Loucy (cell line): ENCODE data around the gene UBA5.

Source experiments
- H2AFZ ChIP-seq: fragments of 200-600 bp; sonication (generic); 2 replicates; pipeline ENCODE4 v1.6.0; 2016; ENCODE audit warnings: antibody characterized with exemption, mild to moderate bottlenecking, low read length, moderate library complexity
- H3F3A ChIP-seq: fragments of 200-600 bp; 2 replicates; pipeline ENCODE4 v1.6.0; 2016; ENCODE audit warnings: antibody characterized with exemption, low read depth, mild to moderate bottlenecking
- H3K27me3 ChIP-seq: fragments of 200-600 bp; sonication (generic); 2 replicates; pipeline ENCODE4 v1.6.1; 2014; ENCODE audit warnings: low read length, mild to moderate bottlenecking; ENCODE audit not compliant: insufficient read depth, poor library complexity, severe bottlenecking
- H3K36me3 ChIP-seq: fragments of 200-600 bp; sonication (generic); 2 replicates; pipeline ENCODE4 v1.6.1; 2016; ENCODE audit warnings: low read length; ENCODE audit not compliant: insufficient read depth
- H3K4me1 ChIP-seq: fragments of 200-600 bp; sonication (generic); 2 replicates; pipeline ENCODE4 v1.5.1; 2014; ENCODE audit warnings: low read length, mild to moderate bottlenecking; ENCODE audit not compliant: insufficient read depth, poor library complexity, severe bottlenecking
- H3K4me2 ChIP-seq: fragments of 200-600 bp; sonication (generic); 2 replicates; pipeline ENCODE4 v1.6.0; 2014; ENCODE audit warnings: antibody characterized with exemption, low read length, low read depth, mild to moderate bottlenecking; ENCODE audit not compliant: poor library complexity, severe bottlenecking
- H3K4me3 ChIP-seq: fragments of 200-600 bp; sonication (generic); 2 replicates; pipeline ENCODE4 v1.5.1; 2014; ENCODE audit warnings: low read length, mild to moderate bottlenecking, mixed read lengths; ENCODE audit not compliant: poor library complexity, severe bottlenecking
- H3K79me2 ChIP-seq: fragments of 200-600 bp; sonication (generic); 2 replicates; pipeline ENCODE4 v1.6.1; 2014; ENCODE audit warnings: low read length; ENCODE audit not compliant: insufficient read depth
- H3K9ac ChIP-seq: fragments of 200-600 bp; sonication (generic); 2 replicates; pipeline ENCODE4 v1.6.0; 2014; ENCODE audit warnings: mild to moderate bottlenecking, low read depth, low read length, moderate library complexity; ENCODE audit not compliant: poor library complexity, severe bottlenecking
- H3K9me2 ChIP-seq: fragments of 200-600 bp; sonication (generic); replicated peaks from 2 replicates; pipeline ENCODE4 v1.6.1; 2016; ENCODE audit warnings: low read depth, low read length, mixed read lengths
- H3K9me3 ChIP-seq: fragments of 200-600 bp; sonication (generic); 2 replicates; pipeline ENCODE4 v1.6.1; 2014; ENCODE audit warnings: mild to moderate bottlenecking, antibody characterized with exemption, low read length, low read depth; ENCODE audit not compliant: insufficient read depth
- H4K20me1 ChIP-seq: fragments of 200-600 bp; sonication (generic); 2 replicates; pipeline ENCODE4 v1.6.0; 2014; ENCODE audit warnings: antibody characterized with exemption, low read length, mild to moderate bottlenecking; ENCODE audit not compliant: insufficient read depth, poor library complexity, severe bottlenecking
- CTCF ChIP-seq: fragments of 200-600 bp; sonication (generic); conservative IDR thresholded peaks from 2 replicates; pipeline ENCODE4 v1.5.1; 2014; ENCODE audit warnings: mild to moderate bottlenecking, antibody characterized with exemption, low read length
- EZH2phosphoT487 ChIP-seq: fragments of 200-600 bp; IDR thresholded peaks from 2 replicates; pipeline ENCODE4 v1.6.1; 2018; ENCODE audit warnings: antibody characterized with exemption, mild to moderate bottlenecking, moderate library complexity, borderline replicate concordance

Gene UBA5

GRCh38 chr3:132703733-132704132 lies 43.6 kb downstream of the UBA5 start:
- peaks cover 36% of the 10 kb centered on the region; the same call in 1 of the 2 replicates for H3K36me3 ChIP-seq
- no peak for TF ChIP-seq EZH2phosphoT487
- no peak for TF ChIP-seq CTCF
- H3K4me2 ChIP-seq, result no peak overlapping the region
- no peaks in the 10 kb centered on the region for H3K4me1 ChIP-seq
- no peak overlapping the region for H3K4me3 ChIP-seq
- no peaks in the 10 kb centered on the region for H3K79me2 ChIP-seq
- no peaks in the 10 kb centered on the region for H3K9me3 ChIP-seq
- no peaks in the 10 kb centered on the region for H3K9me2 ChIP-seq
- H2AFZ ChIP-seq, result no peak overlapping the region
- no peak overlapping the region for H3K9ac ChIP-seq
- no peaks in the 10 kb centered on the region for H4K20me1 ChIP-seq
- no peaks in the 10 kb centered on the region for H3K27me3 ChIP-seq
- H3F3A ChIP-seq, result no peaks in the 10 kb centered on the region

- H3K9ac ChIP-seq, result no peak overlapping the region
- H3K9me3 ChIP-seq, result no peaks in the 10 kb centered on the region
- TF ChIP-seq CTCF (no peak), EZH2phosphoT487 (no peak)
- H3K9me2 ChIP-seq, result no peaks in the 10 kb centered on the region
- no peaks in the 10 kb centered on the region for H3K4me1 ChIP-seq
- H3F3A ChIP-seq, result no peaks in the 10 kb centered on the region
- no peaks in the 10 kb centered on the region for H4K20me1 ChIP-seq
- no peak overlapping the region for H2AFZ ChIP-seq
- no peak overlapping the region for H3K4me3 ChIP-seq
- H3K27me3 ChIP-seq, result no peaks in the 10 kb centered on the region
- no peak overlapping the region for H3K4me2 ChIP-seq
- no peaks in the 10 kb centered on the region for H3K79me2 ChIP-seq
- peaks cover 6% of the 10 kb centered on the region; the same call in 1 of the 2 replicates for H3K36me3 ChIP-seq
These were observed 49.6 kb downstream of the UBA5 start for GRCh38 chr3:132709761-132710160.

GRCh38 chr3:132710311-132710710 lies 50.2 kb downstream of the UBA5 start:
- no peak overlapping the region for H2AFZ ChIP-seq
- TF ChIP-seq CTCF, result no peak
- no peak for TF ChIP-seq EZH2phosphoT487
- peaks cover 2% of the 10 kb centered on the region for H3K4me1 ChIP-seq
- H4K20me1 ChIP-seq, result no peaks in the 10 kb centered on the region
- no peaks in the 10 kb centered on the region for H3K79me2 ChIP-seq
- peaks cover 6% of the 10 kb centered on the region; the same call in 1 of the 2 replicates for H3K36me3 ChIP-seq
- H3K27me3 ChIP-seq, result no peaks in the 10 kb centered on the region
- no peak overlapping the region for H3K4me2 ChIP-seq
- no peaks in the 10 kb centered on the region; the same call in 1 of the 2 replicates for H3F3A ChIP-seq
- H3K9ac ChIP-seq, result no peak overlapping the region
- no peaks in the 10 kb centered on the region for H3K9me3 ChIP-seq
- H3K9me2 ChIP-seq, result no peaks in the 10 kb centered on the region
- H3K4me3 ChIP-seq, result no peak overlapping the region
